ENCODE data around the gene CYP2A7.
"Not testable (repeated sequence)": the region's sequence is repeated elsewhere in the genome, so short reads cannot be mapped to it uniquely, and the experiment has no call there.

CYP2A7 gene

DNA sequence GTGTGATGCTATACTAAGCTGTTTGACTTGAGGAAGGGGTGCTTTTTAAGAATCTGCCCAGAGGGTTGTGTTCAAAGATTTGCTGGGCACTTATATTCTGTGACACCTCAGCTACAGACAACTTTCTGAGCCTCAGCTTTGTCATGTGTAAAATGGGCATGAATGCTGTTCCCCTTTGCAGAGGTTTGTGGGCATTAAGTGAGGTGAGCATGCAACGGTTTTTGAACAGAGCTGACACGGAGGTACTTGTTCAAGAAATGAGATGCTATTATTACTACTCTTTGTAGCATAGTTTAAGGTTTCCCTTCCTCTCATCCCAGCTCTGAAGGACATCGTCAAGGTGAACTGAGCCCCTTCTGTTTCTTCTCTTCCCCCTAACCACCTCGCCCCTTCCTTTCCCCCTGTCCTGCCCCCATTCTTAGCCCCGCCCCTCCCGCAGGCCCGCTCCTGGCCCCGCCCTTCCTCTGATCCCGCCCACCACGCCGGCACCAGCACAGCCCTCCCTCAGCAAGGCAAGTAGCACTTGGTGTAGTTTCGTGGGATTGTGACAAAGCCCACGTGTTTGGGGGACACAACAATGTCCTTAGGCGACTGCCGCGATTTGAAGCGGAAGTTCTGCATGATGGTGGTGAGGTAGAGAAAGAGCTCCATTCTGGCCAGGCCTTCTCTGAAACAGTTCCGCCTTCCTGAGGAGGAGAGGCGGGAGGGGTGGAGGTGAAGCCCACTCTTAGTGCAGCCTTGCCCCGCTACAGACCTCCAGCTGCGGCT, 26.1 kb upstream of the CYP2A7 start:
- no peak for TF ChIP-seq GATA1 (IDR thresholded peaks at IDR 0.05; ENCODE audit: low read depth, low read length)
- no peak for TF ChIP-seq POLR2A (IDR thresholded peaks at IDR 0.05; ENCODE audit: low read length)
- DNase-seq, result peak; percentile 19 to 49

DNA sequence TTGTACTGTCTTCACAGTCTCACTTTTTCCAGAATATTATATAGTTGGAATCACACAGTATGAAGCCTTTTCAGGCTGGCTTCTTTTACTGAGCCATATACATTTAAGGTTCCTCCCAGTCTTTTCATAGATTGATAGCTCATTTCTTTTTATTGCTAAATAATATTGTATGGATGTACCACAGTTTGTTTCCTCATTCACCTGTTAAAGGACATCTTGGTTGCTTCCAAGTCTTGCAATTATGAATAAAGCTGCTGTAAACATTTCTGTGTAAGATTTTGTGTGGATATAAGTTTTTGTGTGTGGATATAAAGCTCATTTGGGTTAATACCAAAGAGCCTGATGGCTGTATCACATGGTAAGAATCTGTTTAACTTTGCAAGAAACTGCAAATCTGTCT, 24.5 kb upstream of the CYP2A7 start:
- DNase-seq, result no peak
- TF ChIP-seq GATA1 (IDR thresholded peaks at IDR 0.05; ENCODE audit: low read depth, low read length) (no peak), POLR2A (IDR thresholded peaks at IDR 0.05; ENCODE audit: low read length) (no peak)

DNA sequence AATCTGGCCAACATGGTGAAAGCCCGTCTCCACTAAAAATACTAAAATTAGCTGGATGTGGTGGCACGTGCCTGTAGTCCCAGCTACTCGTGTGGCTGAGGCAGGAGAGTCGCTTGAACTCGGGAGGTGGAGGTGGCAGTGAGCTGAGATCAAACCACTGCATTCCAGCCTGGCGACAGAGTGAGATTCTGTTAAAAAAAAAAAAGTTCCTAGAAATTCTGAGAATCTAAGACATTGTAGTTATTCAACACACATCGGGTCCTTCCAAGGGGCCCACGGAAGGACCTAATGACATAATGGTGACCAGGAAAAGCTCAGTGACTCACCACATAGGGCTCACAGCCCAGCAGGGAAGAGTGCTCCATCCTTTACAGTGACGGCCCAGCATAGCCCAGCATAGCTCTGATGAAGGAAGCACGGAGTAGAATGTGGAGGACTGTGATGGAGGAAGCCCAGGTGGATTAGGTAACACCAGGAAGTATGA, 22.7 kb upstream of the CYP2A7 start:
- not testable (repeated sequence) for DNase-seq

DNA sequence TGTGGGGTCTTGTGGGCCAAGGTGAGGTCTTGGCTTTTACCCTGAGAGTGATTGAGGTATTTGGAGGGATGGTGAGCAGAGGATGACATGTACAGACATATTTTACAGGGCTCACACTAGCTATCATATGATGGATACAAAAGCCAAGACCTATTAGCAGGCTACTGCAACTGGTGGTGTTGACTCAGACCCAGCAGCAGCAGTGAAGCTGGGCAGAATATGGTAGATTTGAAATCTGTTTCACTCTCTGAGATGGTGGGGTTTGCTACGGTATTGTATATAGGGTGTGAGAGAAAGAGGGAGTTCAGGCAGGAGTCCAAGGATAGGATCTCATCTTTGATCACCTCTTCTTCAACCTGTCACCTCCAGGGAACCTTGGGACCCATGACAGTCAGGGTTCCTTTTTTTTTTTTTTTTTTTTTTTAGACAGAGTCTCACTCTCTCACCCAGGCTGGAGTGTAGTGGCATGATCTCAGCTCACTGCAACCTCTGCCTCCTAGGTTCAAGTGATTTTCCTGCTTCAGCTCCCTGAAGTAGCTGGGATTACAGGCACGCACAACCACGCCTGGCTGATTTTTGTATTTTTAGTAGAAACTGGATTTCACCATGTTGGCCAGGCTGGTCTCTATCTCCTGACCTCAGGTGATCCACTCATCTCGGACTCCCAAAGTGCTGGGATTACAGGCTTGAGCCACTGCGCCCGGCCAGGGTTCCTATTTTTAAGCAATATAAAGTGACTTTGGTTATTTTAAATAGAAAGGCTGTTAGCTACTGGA, 20.1 kb upstream of the CYP2A7 start:
- DNase-seq, result not testable (repeated sequence)

DNA sequence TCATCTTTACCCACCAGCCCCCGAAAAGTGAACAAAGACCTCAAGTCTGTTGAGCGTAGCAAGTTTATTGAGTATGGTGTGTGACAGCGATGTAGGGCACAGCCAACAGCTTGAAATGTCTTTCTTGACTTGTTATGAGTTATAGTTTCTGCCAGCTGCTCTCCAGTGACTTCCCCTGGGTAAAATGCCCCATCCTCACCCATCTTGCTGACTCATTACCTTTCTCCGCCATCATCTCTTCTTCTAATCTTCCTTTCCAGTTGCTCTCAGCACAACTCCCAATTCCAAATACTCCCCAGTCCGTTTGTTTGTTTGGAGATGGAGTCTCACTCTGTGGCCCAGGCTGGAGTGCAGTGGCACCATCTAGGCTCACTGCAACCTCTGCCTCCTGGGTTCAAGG, 18.5 kb upstream of the CYP2A7 start:
- DNase-seq, result not testable (repeated sequence)

DNA sequence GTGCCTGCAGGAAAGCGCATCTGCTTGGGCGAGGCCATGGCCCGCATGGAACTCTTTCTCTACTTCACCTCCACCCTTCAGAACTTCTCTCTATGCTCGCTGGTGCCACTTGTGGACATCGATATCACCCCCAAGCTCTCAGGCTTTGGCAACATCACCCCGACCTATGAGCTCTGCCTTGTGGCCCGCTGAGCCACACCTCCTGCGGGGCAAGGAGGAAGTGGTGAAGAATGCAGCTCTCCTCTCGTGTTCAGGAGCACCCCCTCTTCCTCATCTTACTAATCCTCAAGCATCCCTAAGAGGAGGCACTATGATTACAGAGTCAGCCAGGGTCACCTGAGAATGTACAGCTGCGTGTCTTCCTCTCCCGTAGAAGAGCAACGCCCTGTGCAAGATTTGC, 17.9 kb upstream of the CYP2A7 start:
- not testable (repeated sequence) for DNase-seq

DNA sequence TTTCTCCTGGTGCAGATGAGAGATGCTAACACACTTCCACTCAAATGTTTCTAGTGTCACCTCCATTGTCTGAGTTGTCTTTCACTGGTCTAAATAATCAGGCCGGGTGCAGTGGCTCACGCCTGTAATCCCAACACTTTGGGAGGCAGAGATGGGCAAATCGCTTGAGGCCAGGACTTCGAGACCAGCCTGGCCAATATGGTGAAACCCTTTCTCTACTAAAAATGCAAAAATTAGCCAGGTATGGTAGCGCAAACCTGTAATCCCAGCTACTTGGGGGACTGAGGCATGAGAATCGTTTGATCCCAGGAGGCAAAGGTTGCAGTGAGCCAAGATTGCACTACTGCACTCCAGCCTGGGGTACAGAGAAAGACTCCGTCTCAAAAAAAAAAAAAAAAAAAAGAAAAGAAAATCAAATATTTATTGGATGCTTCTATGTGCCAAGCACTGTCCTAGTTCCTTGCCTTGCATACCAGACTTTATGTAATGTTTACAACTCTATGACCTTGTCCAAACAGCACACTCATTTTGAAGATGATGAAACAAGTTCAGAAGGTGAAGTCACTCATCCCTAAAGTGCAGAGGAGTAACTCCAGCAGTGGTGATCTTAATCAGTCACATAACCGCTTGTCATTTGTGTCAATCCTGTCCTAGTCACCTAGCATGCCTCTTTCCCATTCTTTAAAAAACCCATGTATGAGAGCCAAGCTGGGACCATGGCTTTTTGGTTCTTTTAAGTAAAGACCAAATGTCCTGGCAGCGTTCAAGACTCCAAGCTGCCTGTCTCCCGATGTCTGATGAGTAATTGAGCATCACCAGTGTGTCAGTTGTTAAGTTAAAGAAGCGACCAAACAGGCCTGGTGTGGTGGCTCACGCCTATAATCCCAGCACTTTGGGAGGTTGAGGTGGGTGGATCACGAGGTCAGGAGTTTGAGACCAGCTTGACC, 15.1 kb upstream of the CYP2A7 start:
- DNase-seq, result peak; percentile 69 to 84

DNA sequence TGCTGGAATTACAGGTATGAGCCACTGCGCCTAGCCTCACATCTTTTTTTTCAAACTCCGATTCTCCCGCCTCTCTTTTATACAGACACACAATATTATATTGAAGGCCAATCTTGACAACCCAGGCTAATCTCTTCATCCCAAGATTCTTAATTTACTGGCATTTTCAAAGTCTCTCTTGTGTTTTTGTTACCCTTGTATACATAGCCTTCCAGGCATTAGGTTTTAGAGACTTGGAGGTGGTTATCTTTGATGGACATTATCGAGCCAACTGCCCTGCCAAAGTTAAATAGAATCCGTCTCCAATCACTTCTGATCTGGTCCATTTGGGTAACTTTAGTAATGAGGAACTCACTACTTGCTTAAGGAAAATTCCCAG, 14.4 kb upstream of the CYP2A7 start:
- TF ChIP-seq POLR2A (IDR thresholded peaks at IDR 0.05; ENCODE audit: low read length), result no peak
- TF ChIP-seq GATA1 (IDR thresholded peaks at IDR 0.05; ENCODE audit: low read depth, low read length), result no peak
- DNase-seq, result no peak

DNA sequence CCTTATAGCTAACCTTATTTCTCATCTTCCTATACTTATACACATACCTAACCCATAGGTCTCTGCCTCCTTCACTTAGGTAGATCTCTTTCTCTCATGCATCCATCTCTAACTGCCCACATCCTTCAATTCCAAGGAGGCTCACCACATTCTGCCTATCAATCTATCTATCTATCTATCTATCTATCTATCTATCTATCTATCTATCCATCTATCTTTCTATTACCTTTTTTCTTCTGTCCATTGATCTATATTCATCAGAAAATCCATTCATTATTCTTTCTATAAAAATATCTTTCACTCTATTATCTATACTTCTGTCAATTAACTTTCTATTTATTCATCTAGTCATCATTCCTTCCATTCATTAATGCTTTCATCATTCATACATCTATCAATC, 11.1 kb upstream of the CYP2A7 start:
- TF ChIP-seq GATA1 (IDR thresholded peaks at IDR 0.05; ENCODE audit: low read depth, low read length), result no peak
- TF ChIP-seq POLR2A (IDR thresholded peaks at IDR 0.05; ENCODE audit: low read length), result no peak
- DNase-seq, result no peak

DNA sequence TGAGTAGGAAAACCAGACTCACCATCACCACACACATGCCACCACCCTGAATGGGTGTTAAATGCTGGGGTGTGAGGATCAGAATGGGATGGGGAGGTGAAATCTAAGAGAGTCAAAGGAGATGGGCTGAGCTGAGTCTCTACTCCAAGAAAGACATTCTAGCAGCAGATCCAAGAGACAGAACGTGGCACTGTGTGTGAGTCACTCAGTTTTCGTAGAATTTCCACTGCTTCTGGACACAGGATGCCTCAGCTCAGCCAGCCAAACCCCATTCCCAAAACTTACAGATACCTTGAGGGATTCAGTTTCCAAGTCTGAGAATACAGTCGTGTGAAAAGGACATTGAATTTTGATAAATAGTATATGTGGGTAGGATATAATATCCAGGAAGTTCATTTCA, 7.3 kb upstream of the CYP2A7 start:
- no peak for DNase-seq
- no peak for TF ChIP-seq GATA1 (IDR thresholded peaks at IDR 0.05; ENCODE audit: low read depth, low read length)
- no peak for TF ChIP-seq POLR2A (IDR thresholded peaks at IDR 0.05; ENCODE audit: low read length)

DNA sequence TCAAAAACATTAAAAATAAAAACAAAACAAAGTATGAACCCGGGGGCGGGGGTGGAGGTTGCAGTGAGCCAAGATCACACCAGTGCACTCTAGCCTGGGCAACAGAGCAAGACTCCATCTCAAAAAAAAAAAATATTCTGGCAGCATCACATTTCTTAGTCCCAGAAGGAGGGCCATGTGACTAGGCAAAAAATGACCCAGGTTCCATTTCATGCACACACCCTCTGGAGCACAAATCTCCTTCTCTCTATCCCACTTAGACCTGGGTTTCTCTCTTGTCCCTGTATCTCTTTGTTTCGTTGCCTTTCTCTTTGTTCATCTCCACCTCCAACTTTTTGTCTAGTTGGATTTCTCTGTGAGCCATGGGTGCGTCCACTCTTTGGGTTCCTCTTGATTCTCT, 6.2 kb upstream of the CYP2A7 start:
- TF ChIP-seq POLR2A (IDR thresholded peaks at IDR 0.05; ENCODE audit: low read length), result no peak
- TF ChIP-seq GATA1 (IDR thresholded peaks at IDR 0.05; ENCODE audit: low read depth, low read length), result no peak
- no peak for DNase-seq

DNA sequence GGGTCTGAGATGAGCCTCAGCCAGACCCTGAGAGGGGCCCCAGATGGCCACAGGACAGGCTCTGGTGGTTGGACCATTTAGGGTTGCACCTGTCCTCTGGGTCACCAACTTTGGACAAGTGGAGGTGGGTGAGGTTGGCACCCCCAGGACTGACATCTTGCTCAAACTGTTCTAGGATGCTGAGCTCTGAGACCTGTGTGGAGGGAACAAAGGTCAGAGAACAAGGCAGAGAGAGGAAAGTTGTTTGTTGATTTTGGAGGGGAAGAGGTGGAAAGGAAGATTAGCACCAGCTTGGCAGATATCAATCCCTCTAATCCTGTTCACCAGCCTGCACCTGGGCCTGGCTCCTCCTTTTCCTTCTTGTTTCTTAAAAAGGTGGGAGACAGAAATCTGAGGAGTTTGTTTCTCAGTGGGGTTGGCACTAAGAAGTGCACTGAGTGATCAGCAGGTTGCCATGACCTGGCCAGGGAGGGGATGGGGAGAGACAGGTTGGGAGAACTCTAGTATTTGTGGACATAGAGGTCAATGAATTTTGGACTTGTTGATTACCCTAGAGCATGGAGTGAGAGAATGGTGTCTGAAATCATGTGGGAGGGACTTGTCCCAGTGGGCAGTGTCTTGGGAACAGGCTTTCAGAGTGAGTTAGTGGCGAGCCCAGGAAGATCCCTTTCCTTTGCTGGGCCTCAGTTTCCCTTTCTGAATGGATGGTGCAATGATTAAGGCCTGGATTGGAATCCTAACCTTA, 2.3 kb upstream of the CYP2A7 start:
- not testable (repeated sequence) for DNase-seq

DNA sequence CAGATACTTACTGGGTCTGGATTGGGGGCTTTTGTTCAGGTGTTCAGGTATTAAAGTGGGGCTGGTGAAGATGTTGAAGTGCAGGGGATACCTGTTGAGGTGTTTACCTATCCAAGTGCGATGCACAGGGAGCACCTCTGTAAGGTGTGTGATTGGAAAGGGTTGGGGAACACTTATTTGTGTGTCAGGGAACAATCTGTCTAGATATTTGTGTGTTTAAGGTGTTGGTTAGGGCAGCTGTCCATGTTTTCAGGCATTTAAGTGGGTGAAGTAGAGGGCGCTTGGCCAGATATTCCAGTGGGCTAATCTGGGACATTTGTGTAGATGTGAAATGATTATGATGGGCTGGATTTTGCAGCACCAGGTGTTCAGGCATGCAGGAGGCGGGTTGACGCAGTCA, 2.7 kb downstream of the CYP2A7 start:
- not testable (repeated sequence) for DNase-seq

DNA sequence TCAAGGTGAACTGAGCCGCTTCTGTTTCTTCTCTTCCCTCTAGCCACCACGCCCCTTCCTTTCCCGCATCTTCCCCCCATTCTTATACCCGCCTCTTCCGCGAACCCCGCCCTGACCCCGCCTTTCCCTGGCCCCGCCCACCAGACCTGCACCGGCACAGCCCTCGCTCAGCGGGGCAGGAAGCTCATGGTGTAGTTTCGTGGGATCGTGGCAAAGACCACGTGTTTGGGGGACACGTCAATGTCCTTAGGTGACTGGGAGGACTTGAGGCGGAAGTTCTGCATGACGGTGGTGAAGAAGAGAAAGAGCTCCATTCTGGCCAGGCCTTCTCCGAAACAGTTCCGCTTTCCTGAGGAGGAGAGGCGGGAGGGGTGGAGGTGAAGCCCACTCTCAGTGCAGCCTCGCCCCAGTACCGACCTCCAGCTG, 6.5 kb downstream of the CYP2A7 start:
- DNase-seq, result peak; percentile 76 to 84

DNA sequence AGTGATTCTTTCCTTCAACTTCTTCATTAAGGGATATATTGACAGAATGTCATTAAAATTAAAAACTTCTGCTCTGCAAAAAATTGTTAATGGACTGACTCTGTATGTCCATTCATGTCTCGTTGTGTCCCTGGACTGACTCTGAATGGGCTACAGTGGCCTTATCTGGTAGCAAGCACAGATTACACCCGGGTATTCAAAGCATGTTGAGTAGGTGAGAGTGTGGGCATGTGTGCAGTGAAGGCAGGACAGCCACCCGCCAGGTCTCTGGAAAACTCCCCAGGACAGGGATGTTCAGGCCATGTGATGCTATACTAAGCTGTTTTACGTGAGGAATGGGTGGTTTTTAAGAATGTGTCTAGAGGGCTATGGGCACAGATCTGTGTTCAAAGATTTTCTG, 7.2 kb downstream of the CYP2A7 start:
- not testable (repeated sequence) for DNase-seq

DNA sequence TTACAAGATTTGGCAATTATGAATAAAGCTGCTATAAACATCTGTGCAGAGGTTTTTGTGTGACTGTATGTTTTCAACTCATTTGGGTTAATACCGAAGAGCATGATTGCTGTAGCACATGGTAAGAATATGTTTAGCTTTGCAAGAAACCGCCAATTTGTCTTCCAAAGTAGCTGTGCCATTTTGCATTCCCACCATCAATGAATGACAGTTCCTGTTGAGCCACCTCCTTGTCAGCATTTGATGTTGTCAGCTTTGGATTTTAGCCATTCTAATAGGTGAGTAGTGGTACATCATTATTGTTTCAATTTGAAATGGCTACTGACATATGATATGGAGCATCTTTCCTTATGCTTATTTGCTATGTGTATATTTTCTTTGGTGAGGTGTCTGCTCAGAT, 8.2 kb downstream of the CYP2A7 start:
- DNase-seq, result not testable (repeated sequence)
